Measurements from ENCODE around the gene IFT80. TPM values are rescaled to one million over a fixed set of nuclear protein-coding genes. Genes with fewer than 3 reads are reported as not detected.

Gene IFT80
- polyA plus RNA-seq, 1 donor (not counting 4 experiments of a cell fraction or from before 2014, with no cell fraction given) = 23.6 TPM

- H3K9ac ChIP-seq (ENCODE audit: control insufficient read depth, extremely low read depth, insufficient read depth, low read length) = no peak overlapping the region
- no peak for FAIRE-seq
- no peak overlapping the region for H3K4me2 ChIP-seq (ENCODE audit: control insufficient read depth, extremely low read depth, insufficient read depth, low read depth, low read length)
- H3K9me1 ChIP-seq (ENCODE audit: control insufficient read depth, extremely low read depth, insufficient read depth, low read length) = no peaks in the 10 kb centered on the region
- H3K27ac ChIP-seq (ENCODE audit: control insufficient read depth, insufficient read depth, low read length) = no peak overlapping the region
- no peak overlapping the region for H3K4me3 ChIP-seq (ENCODE audit: control insufficient read depth in 2 of 3, extremely low read depth in 1 of 3, insufficient read depth in 2 of 3, low read depth in 1 of 3, low read length in 3 of 3)
- H3K36me3 ChIP-seq (ENCODE audit: control insufficient read depth in 2 of 2, extremely low read depth in 1 of 2, insufficient read depth in 2 of 2, low read length in 2 of 2) = no peaks in the 10 kb centered on the region
- no peak overlapping the region for H2AFZ ChIP-seq (ENCODE audit: control insufficient read depth, low read length)
- TF ChIP-seq CTCF (optimal IDR thresholded peaks at IDR 0.05 in 1 of 3, IDR thresholded peaks at IDR 0.05 in 1 of 3, conservative IDR thresholded peaks at IDR 0.05 in 1 of 3; ENCODE audit: extremely low read depth in 1 of 3, insufficient read depth in 2 of 3, low read length in 3 of 3) (no peak), EZH2 (IDR thresholded peaks at IDR 0.05; ENCODE audit: low read length) (no peak)
- H3K9me3 ChIP-seq (ENCODE audit: control insufficient read depth, low read depth, low read length) = no peaks in the 10 kb centered on the region
- no peaks in the 10 kb centered on the region for H4K20me1 ChIP-seq (ENCODE audit: control insufficient read depth, extremely low read depth, insufficient read depth, low read length)
- dilution Hi-C loops (cut with MboI; ENCODE audit: extremely low pct_ligation_motif_present, low sequenced_read_pairs) = no loop called here
- no peak for DNase-seq (ENCODE audit: low read depth, low spot score)
- peaks cover 42% of the 10 kb centered on the region for H3K27me3 ChIP-seq (ENCODE audit: control insufficient read depth, extremely low read depth, insufficient read depth, low read length)
- H3K4me1 ChIP-seq (ENCODE audit: control insufficient read depth, extremely low read depth, insufficient read depth, low read length) = no peaks in the 10 kb centered on the region
- no peaks in the 10 kb centered on the region for H3K79me2 ChIP-seq (ENCODE audit: control insufficient read depth, insufficient read depth, low read length)
Observed at GRCh38 chr3:160224256-160224655, 174.8 kb downstream of the IFT80 start.

- Histone ChIP-seq H3K27me3 (ENCODE audit: control insufficient read depth, extremely low read depth, insufficient read depth, low read length) (peaks cover 38% of the 10 kb centered on the region), H3K9me1 (ENCODE audit: control insufficient read depth, extremely low read depth, insufficient read depth, low read length) (no peaks in the 10 kb centered on the region), H3K36me3 (ENCODE audit: control insufficient read depth in 2 of 2, extremely low read depth in 1 of 2, insufficient read depth in 2 of 2, low read length in 2 of 2) (no peaks in the 10 kb centered on the region), H3K9me3 (ENCODE audit: control insufficient read depth, low read depth, low read length) (no peaks in the 10 kb centered on the region), H2AFZ (ENCODE audit: control insufficient read depth, low read length) (no peak overlapping the region), H3K79me2 (ENCODE audit: control insufficient read depth, insufficient read depth, low read length) (no peaks in the 10 kb centered on the region), H4K20me1 (ENCODE audit: control insufficient read depth, extremely low read depth, insufficient read depth, low read length) (no peaks in the 10 kb centered on the region), H3K4me2 (ENCODE audit: control insufficient read depth, extremely low read depth, insufficient read depth, low read depth, low read length) (no peak overlapping the region), H3K27ac (ENCODE audit: control insufficient read depth, insufficient read depth, low read length) (no peak overlapping the region), H3K9ac (ENCODE audit: control insufficient read depth, extremely low read depth, insufficient read depth, low read length) (no peak overlapping the region), H3K4me1 (ENCODE audit: control insufficient read depth, extremely low read depth, insufficient read depth, low read length) (no peaks in the 10 kb centered on the region), H3K4me3 (ENCODE audit: control insufficient read depth in 2 of 3, extremely low read depth in 1 of 3, insufficient read depth in 2 of 3, low read depth in 1 of 3, low read length in 3 of 3) (no peak overlapping the region)
- FAIRE-seq (no peak), DNase-seq (ENCODE audit: low read depth, low spot score) (no peak)
- dilution Hi-C loops (cut with MboI; ENCODE audit: extremely low pct_ligation_motif_present, low sequenced_read_pairs) = no loop called here
- no peak for TF ChIP-seq CTCF (optimal IDR thresholded peaks at IDR 0.05 in 1 of 3, IDR thresholded peaks at IDR 0.05 in 1 of 3, conservative IDR thresholded peaks at IDR 0.05 in 1 of 3; ENCODE audit: extremely low read depth in 1 of 3, insufficient read depth in 2 of 3, low read length in 3 of 3)
- TF ChIP-seq EZH2 (IDR thresholded peaks at IDR 0.05; ENCODE audit: low read length) = no peak
Observed at GRCh38 chr3:160221019-160221418, 178.0 kb downstream of the IFT80 start.

All from keratinocyte (primary cell).